H1 (cell line): ENCODE results near the gene RNF13. TPM values are rescaled to one million over a fixed set of nuclear protein-coding genes. Genes with fewer than 3 reads are reported as not detected.

Experiments
- CTCF ChIA-PET: fragments of 300-600 bp; sonication (Branson Sonifier 250); formaldehyde crosslinking; loops from one replicate; lab custom pipeline; 2021; ENCODE audit not compliant: partially characterized antibody; lab: Charles Lee
- POLR2A ChIA-PET: fragments of 300-600 bp; sonication (Branson Sonifier 250); formaldehyde crosslinking; loops from one replicate; lab custom pipeline; 2021; ENCODE audit warnings: inconsistent platforms; ENCODE audit not compliant: partially characterized antibody; lab: Charles Lee
- DNase-seq, 2 experiments: peaks; one replicate each; pipeline versions ENCODE4 v3.0.0 to v3.0.0-alpha.2; 2010 to 2022; ENCODE audit warnings: low spot score in 2 of 2, low read depth in 1 of 2, mixed read lengths in 1 of 2
- FAIRE-seq: peaks from 2 replicates; lab custom pipeline; 2011; peaks lifted over from hg19 to GRCh38; lab: Jason Lieb, UNC
- H2AFZ ChIP-seq: 2 replicates; pipeline ENCODE4 v1.8.1; 2012; ENCODE audit warnings: low read length, inconsistent platforms
- H2AK5ac ChIP-seq: 2 replicates; pipeline ENCODE4 v1.6.1; 2013; ENCODE audit warnings: low read depth, low read length
- H2BK120ac ChIP-seq: replicated peaks from 2 replicates; pipeline ENCODE3; 2013; ENCODE audit warnings: low read depth, low read length, inconsistent platforms
- H2BK12ac ChIP-seq: 2 replicates; pipeline ENCODE4 v1.6.1; 2013; ENCODE audit warnings: low read depth, low read length
- H2BK15ac ChIP-seq: 2 replicates; pipeline ENCODE4 v1.6.1; 2013; ENCODE audit warnings: low read length
- H2BK20ac ChIP-seq: 2 replicates; pipeline ENCODE4 v1.6.1; 2013; ENCODE audit warnings: low read length
- H2BK5ac ChIP-seq: 2 replicates; pipeline ENCODE4 v1.6.1; 2013; ENCODE audit warnings: low read depth, low read length
- H3K14ac ChIP-seq: 2 replicates; pipeline ENCODE4 v1.6.1; 2013; ENCODE audit warnings: inconsistent platforms; ENCODE audit not compliant: insufficient read length
- H3K18ac ChIP-seq: 2 replicates; pipeline ENCODE4 v1.6.1; 2013; ENCODE audit warnings: low read length; ENCODE audit errors: extremely low read depth
- H3K23ac ChIP-seq: 2 replicates; pipeline ENCODE4 v1.6.1; 2013; ENCODE audit warnings: inconsistent platforms; ENCODE audit not compliant: insufficient read length
- H3K23me2 ChIP-seq: 2 replicates; pipeline ENCODE4 v1.6.1; 2013; ENCODE audit warnings: low read depth, low read length
- H3K27ac ChIP-seq: 2 replicates; pipeline ENCODE4 v1.6.1; 2011; ENCODE audit warnings: low read depth, low read length, inconsistent platforms
- H3K27me3 ChIP-seq, 4 experiments: replicated peaks in 1 of 4; 1 replicate in 1 of 4; 2 replicates in 3 of 4; pipeline versions ENCODE4 v1.6.1 to v1.8.1; 2011 to 2013; ENCODE audit warnings: low read length in 3 of 4, mild to moderate bottlenecking in 3 of 4, inconsistent platforms in 2 of 4, mixed read lengths in 2 of 4, moderate library complexity in 1 of 4; ENCODE audit not compliant: control insufficient read depth in 3 of 4, insufficient read depth in 3 of 4; ENCODE audit errors: extremely low read depth in 1 of 4
- H3K36me3 ChIP-seq, 4 experiments: 2 replicates each; pipeline versions ENCODE4 v1.6.1 to v1.8.1; 2011 to 2013; ENCODE audit warnings: mild to moderate bottlenecking in 4 of 4, low read length in 3 of 4, moderate library complexity in 2 of 4, control low read depth in 1 of 4, inconsistent platforms in 1 of 4; ENCODE audit not compliant: insufficient read depth in 4 of 4, control insufficient read depth in 2 of 4
- H3K4ac ChIP-seq: replicated peaks from 2 replicates; pipeline ENCODE3; 2013; ENCODE audit warnings: low read length, low read depth, mixed read lengths, inconsistent platforms; ENCODE audit not compliant: insufficient read length
- H3K4me1 ChIP-seq, 4 experiments: replicated peaks in 1 of 4; 1 replicate in 1 of 4; 2 replicates in 3 of 4; pipeline versions ENCODE4 v1.6.1 to v1.8.1; 2011 to 2013; ENCODE audit warnings: low read length in 3 of 4, inconsistent platforms in 2 of 4, mixed read lengths in 1 of 4; ENCODE audit not compliant: insufficient read depth in 4 of 4, control insufficient read depth in 3 of 4
- H3K4me2 ChIP-seq, 2 experiments: 2 replicates each; pipeline versions ENCODE4 v1.6.1 to v1.8.1; 2011 to 2013; ENCODE audit warnings: low read depth in 2 of 2, low read length in 2 of 2, control low read depth in 1 of 2, inconsistent platforms in 1 of 2, mild to moderate bottlenecking in 1 of 2; ENCODE audit not compliant: insufficient read depth in 1 of 2
- H3K4me3 ChIP-seq, 4 experiments: fragments of 200-600, 300-600 bp in 1 of 4; sonication (generic), shearing (Covaris generic), sonication (Bioruptor Twin) in 1 of 4; 2 replicates each; pipeline versions ENCODE4 v1.5.1 to v1.8.1; 2011 to 2016; ENCODE audit warnings: low read length in 4 of 4, low read depth in 3 of 4, control low read depth in 2 of 4, inconsistent platforms in 2 of 4, mild to moderate bottlenecking in 2 of 4, mixed read lengths in 1 of 4, moderate library complexity in 1 of 4; ENCODE audit not compliant: insufficient read depth in 2 of 4; ENCODE audit errors: extremely low read depth in 1 of 4
- H3K56ac ChIP-seq: replicated peaks from 2 replicates; pipeline ENCODE3; 2013; ENCODE audit warnings: low read depth, mild to moderate bottlenecking, mixed read lengths, low read length, inconsistent platforms; ENCODE audit not compliant: insufficient read length
- H3K79me1 ChIP-seq: 2 replicates; pipeline ENCODE4 v1.6.1; 2013; ENCODE audit warnings: low read depth, low read length, control low read depth
- H3K79me2 ChIP-seq, 2 experiments: 2 replicates each; pipeline versions ENCODE4 v1.6.1 to v1.8.1; 2012 to 2013; ENCODE audit warnings: low read length in 2 of 2, mild to moderate bottlenecking in 2 of 2, inconsistent platforms in 1 of 2; ENCODE audit not compliant: insufficient read depth in 2 of 2, control insufficient read depth in 1 of 2
- H3K9ac ChIP-seq, 4 experiments: replicated peaks in 1 of 4; 1 replicate in 1 of 4; 2 replicates in 3 of 4; pipeline versions ENCODE4 v1.6.1 to v1.8.1; 2011 to 2013; ENCODE audit warnings: low read depth in 3 of 4, low read length in 3 of 4, control low read depth in 2 of 4, mild to moderate bottlenecking in 2 of 4, moderate library complexity in 2 of 4, inconsistent platforms in 1 of 4; ENCODE audit errors: extremely low read depth in 1 of 4
- H3K9me3 ChIP-seq, 2 experiments: 2 replicates each; pipeline versions ENCODE4 v1.6.1 to v1.8.1; 2012 to 2013; ENCODE audit warnings: mild to moderate bottlenecking in 2 of 2, moderate library complexity in 2 of 2, control low read depth in 1 of 2, inconsistent platforms in 1 of 2, low read depth in 1 of 2, low read length in 1 of 2, mixed read lengths in 1 of 2; ENCODE audit not compliant: insufficient read depth in 2 of 2
- H4K20me1 ChIP-seq, 2 experiments: replicated peaks in 1 of 2; 2 replicates each; pipeline versions ENCODE3 to v1.8.1; 2011 to 2013; ENCODE audit warnings: inconsistent platforms in 2 of 2, low read length in 2 of 2, mild to moderate bottlenecking in 1 of 2; ENCODE audit not compliant: insufficient read depth in 2 of 2, control insufficient read depth in 1 of 2
- H4K5ac ChIP-seq: 2 replicates; pipeline ENCODE4 v1.6.1; 2013; ENCODE audit warnings: low read length, low read depth, mixed read lengths, inconsistent platforms; ENCODE audit not compliant: insufficient read length
- H4K8ac ChIP-seq: 2 replicates; pipeline ENCODE4 v1.8.0; 2013; ENCODE audit warnings: mild to moderate bottlenecking, moderate library complexity, low read length, inconsistent platforms; ENCODE audit not compliant: insufficient read depth; ENCODE audit errors: extremely low read depth
- H4K91ac ChIP-seq: replicated peaks from 2 replicates; pipeline ENCODE3; 2013; ENCODE audit warnings: low read length, mixed read lengths, inconsistent platforms; ENCODE audit not compliant: insufficient read length
- BCL11A ChIP-seq, 2 experiments: IDR thresholded peaks; one replicate each; pipeline ENCODE4 v1.6.1; 2011; ENCODE audit warnings: low read depth in 2 of 2, low read length in 2 of 2, mild to moderate bottlenecking in 2 of 2
- CHD2 ChIP-seq: IDR thresholded peaks from 2 replicates; pipeline ENCODE4 v1.6.1; 2012; ENCODE audit warnings: low read length, improper control_type of control experiment
- GABPA ChIP-seq: IDR thresholded peaks from 2 replicates; pipeline ENCODE4 v1.6.1; 2011; ENCODE audit warnings: mild to moderate bottlenecking, low read length, moderate library complexity, borderline replicate concordance; ENCODE audit not compliant: insufficient read depth
- GTF2F1 ChIP-seq: IDR thresholded peaks from 2 replicates; pipeline ENCODE4 v1.6.1; 2012; ENCODE audit warnings: low read depth, low read length, improper control_type of control experiment, borderline replicate concordance
- KDM4A ChIP-seq: IDR thresholded peaks from one replicate; pipeline ENCODE4 v1.7.1; 2012; ENCODE audit warnings: low read depth, mild to moderate bottlenecking, moderate library complexity, low read length, inconsistent platforms; ENCODE audit not compliant: severe bottlenecking
- KDM5A ChIP-seq: fragments of 200-600 bp; IDR thresholded peaks from 2 replicates; pipeline ENCODE4 v1.7.1; 2012; ENCODE audit warnings: mild to moderate bottlenecking, low read length, inconsistent platforms, mixed read lengths
- NRF1 ChIP-seq: IDR thresholded peaks from 2 replicates; pipeline ENCODE4 v1.6.1; 2011; ENCODE audit warnings: mild to moderate bottlenecking, low read depth, low read length, improper control_type of control experiment
- SAP30 ChIP-seq: fragments of 300-600 bp; sonication (generic); IDR thresholded peaks from 2 replicates; pipeline ENCODE4 v1.7.1; 2012; ENCODE audit warnings: low read length, moderate library complexity, mild to moderate bottlenecking, inconsistent platforms; ENCODE audit not compliant: insufficient read depth, insufficient replicate concordance
- SIRT6 ChIP-seq: IDR thresholded peaks from one replicate; pipeline ENCODE4 v1.7.1; 2012; ENCODE audit warnings: low read length, inconsistent platforms
- SIX5 ChIP-seq: IDR thresholded peaks from 2 replicates; pipeline ENCODE4 v1.6.1; 2011; ENCODE audit warnings: mild to moderate bottlenecking, low read depth, low read length
- TBP ChIP-seq: IDR thresholded peaks from 2 replicates; pipeline ENCODE4 v1.6.1; 2011; ENCODE audit warnings: low read depth, low read length, improper control_type of control experiment
- YY1 ChIP-seq: IDR thresholded peaks from 2 replicates; pipeline ENCODE4 v1.6.1; 2011; ENCODE audit warnings: low read depth, mild to moderate bottlenecking, low read length
- polyA plus RNA-seq, 7 experiments: library from polyadenylated mRNA; depleted of rRNA in 3 of 7; stranded (reverse) in 5 of 7; unstranded in 2 of 7; fragments of >200 nt in 5 of 7; fragments of 200-250 nt in 2 of 7; gene quantifications; 1 replicate in 5 of 7; 2 replicates in 1 of 7; 4 replicates in 1 of 7; pipeline versions ENCODE4 v1.2.1 to v1.2.3, GENCODE V29; 2011 to 2013; ENCODE audit warnings: missing spikeins in 2 of 7, mixed read lengths in 2 of 7
- total RNA-seq: library from RNA; stranded (reverse); fragmentation: NEBNext Ultra II Directional; extraction: Animal tissue kit (Norgen Biotek cat#: 25700); gene quantifications from 2 replicates; pipeline ENCODE4 v1.2.1, GENCODE V29; 2021
- TF ChIP-seq, protein P1 (sequence below): IDR thresholded peaks from 2 replicates; pipeline ENCODE4 v1.6.1; 2011; ENCODE audit warnings: low read depth, mild to moderate bottlenecking, low read length; ENCODE audit not compliant: insufficient read depth
- TF ChIP-seq, protein P2 (sequence below): IDR thresholded peaks from 2 replicates; pipeline ENCODE4 v1.6.1; 2012; ENCODE audit warnings: low read length, inconsistent platforms

Gene RNF13
- total and polyA plus RNA-seq, 2 of the 8 experiments (the other 6 are each of a cell fraction or from before 2014, with no cell fraction given) = 19.4 to 35.4 TPM

DNA sequence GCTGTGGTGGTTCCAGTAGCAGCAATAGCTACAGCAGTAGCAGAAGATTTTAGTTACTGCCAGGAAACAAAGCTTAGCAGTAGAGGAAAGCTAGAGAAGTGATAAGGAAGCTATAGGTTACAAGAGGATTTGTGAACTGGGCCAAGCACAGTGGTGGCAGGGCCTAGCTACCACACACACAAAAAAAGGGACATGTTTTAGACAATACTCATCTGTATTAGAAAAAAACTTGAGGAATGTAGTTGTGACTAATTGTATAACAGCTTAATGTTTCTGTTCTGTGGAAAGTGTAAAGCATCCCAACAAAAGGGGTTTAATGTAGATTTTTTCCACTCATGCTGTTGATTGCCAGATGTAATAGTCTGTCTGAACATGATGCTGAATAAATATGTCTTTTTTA is 187.6 kb downstream of the RNF13 start:
- POLR2A ChIA-PET = no interaction called here
- FAIRE-seq = no peak
- no peak overlapping the region for H2BK12ac ChIP-seq
- no peaks in the 10 kb centered on the region for H3K23me2 ChIP-seq
- H4K5ac ChIP-seq = no peak overlapping the region
- H3K4me1 ChIP-seq = no peaks in the 10 kb centered on the region
- no peak overlapping the region for H2BK5ac ChIP-seq
- no peak overlapping the region for H3K4me2 ChIP-seq
- no peaks in the 10 kb centered on the region for H3K27me3 ChIP-seq
- no peak overlapping the region for H2BK120ac ChIP-seq
- H3K79me1 ChIP-seq = no peaks in the 10 kb centered on the region
- H3K27ac ChIP-seq = no peak overlapping the region
- H3K9me3 ChIP-seq = no peaks in the 10 kb centered on the region
- no peak overlapping the region for H2AFZ ChIP-seq
- no peak overlapping the region for H2AK5ac ChIP-seq
- H3K23ac ChIP-seq = no peak overlapping the region
- no peak overlapping the region for H3K56ac ChIP-seq
- H3K14ac ChIP-seq = no peak overlapping the region
- H4K8ac ChIP-seq = no peak overlapping the region
- no peak overlapping the region for H3K4me3 ChIP-seq
- no peaks in the 10 kb centered on the region for H3K79me2 ChIP-seq
- H4K91ac ChIP-seq = no peak overlapping the region
- no peak overlapping the region for H2BK20ac ChIP-seq
- no peak overlapping the region for H3K9ac ChIP-seq
- no peaks in the 10 kb centered on the region for H3K36me3 ChIP-seq
- no peak overlapping the region for H3K18ac ChIP-seq
- H4K20me1 ChIP-seq = no peaks in the 10 kb centered on the region
- H2BK15ac ChIP-seq = no peak overlapping the region
- no peak for DNase-seq
- CTCF ChIA-PET = interaction anchor here (1.2 to 1.5 kb wide), 3 partner anchors 17 to 177 kb away, joined by 3 to 4 read pairs (median 3); no protein-coding TSS in a partner anchor
- H3K4ac ChIP-seq = no peak overlapping the region
- no peak for TF ChIP-seq GABPA
- TF ChIP-seq, protein P1, sequence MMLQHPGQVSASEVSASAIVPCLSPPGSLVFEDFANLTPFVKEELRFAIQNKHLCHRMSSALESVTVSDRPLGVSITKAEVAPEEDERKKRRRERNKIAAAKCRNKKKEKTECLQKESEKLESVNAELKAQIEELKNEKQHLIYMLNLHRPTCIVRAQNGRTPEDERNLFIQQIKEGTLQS = no peak
- TF ChIP-seq, protein P2, sequence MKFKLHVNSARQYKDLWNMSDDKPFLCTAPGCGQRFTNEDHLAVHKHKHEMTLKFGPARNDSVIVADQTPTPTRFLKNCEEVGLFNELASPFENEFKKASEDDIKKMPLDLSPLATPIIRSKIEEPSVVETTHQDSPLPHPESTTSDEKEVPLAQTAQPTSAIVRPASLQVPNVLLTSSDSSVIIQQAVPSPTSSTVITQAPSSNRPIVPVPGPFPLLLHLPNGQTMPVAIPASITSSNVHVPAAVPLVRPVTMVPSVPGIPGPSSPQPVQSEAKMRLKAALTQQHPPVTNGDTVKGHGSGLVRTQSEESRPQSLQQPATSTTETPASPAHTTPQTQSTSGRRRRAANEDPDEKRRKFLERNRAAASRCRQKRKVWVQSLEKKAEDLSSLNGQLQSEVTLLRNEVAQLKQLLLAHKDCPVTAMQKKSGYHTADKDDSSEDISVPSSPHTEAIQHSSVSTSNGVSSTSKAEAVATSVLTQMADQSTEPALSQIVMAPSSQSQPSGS = no peak
- TF ChIP-seq GTF2F1 = no peak
- TF ChIP-seq SAP30 = no peak
- no peak for TF ChIP-seq KDM4A
- TF ChIP-seq TBP = no peak
- TF ChIP-seq KDM5A = no peak
- TF ChIP-seq SIX5 = no peak
- TF ChIP-seq NRF1 = no peak
- no peak for TF ChIP-seq BCL11A (IDR thresholded peaks at IDR 0.05; ENCODE audit: low read depth in 2 of 2, low read length in 2 of 2)
- no peak for TF ChIP-seq SIRT6
- no peak for TF ChIP-seq CHD2
- TF ChIP-seq YY1 = no peak
